Inflammatory macrophage (primary cell): ENCODE measurements around the gene APOBEC3H.

Experiments used
- DNase-seq, 2 donors: peaks; one replicate each; pipeline ENCODE4 v3.0.0-alpha.2; 2020 to 2022

APOBEC3H gene

DNA sequence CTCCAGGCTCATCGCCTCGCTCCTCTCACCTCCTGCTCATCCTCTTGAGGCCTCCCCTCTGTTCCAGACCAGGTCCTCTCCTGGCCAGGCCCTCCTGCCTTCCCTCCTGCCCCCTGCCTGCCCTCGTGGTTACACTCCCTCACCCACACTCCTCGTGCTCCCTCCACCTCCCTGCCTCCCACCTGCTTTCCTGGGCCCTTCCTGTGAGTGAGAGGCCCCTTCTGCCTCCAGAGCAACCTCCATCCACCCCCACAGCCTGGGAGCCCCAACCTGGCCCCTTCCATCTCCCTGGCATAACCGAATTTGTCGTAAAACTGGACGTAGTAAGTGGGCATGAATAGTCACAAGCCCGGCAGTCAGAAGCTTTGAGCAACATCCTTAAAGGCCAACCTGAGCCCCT lies 15.4 kb upstream of the APOBEC3H start:
- DNase-seq = no peak

GRCh38 chr22:39083212-39084165 lies 13.6 kb upstream of the APOBEC3H start:
- no peak for DNase-seq

GRCh38 chr22:39084666-39085065 lies 12.4 kb upstream of the APOBEC3H start:
- DNase-seq = no peak

- DNase-seq = no peak
These were observed 9.9 kb upstream of the APOBEC3H start for GRCh38 chr22:39087098-39087497.

- no peak for DNase-seq
These were observed 9.0 kb upstream of the APOBEC3H start for GRCh38 chr22:39087881-39088684.

DNA sequence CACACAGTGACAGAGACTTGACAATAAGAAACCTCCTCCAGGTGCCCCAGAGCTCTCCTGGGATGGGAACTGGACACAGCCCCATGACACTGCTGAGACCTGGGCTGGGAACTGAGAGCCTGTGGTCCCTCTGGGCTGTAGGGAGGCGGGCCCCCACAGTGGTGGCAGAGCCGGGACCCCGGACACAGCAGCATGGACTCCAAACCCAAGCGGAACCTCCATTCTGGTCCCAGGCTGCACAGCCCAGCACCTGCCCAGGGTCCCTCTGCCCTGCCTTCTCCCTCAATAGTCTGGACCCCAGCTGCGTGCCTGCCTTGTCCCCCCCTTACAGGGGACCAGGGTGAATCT lies 8.4 kb upstream of the APOBEC3H start:
- DNase-seq = no peak

- DNase-seq = no peak
These were observed 7.1 kb upstream of the APOBEC3H start for GRCh38 chr22:39089928-39090327.

DNA sequence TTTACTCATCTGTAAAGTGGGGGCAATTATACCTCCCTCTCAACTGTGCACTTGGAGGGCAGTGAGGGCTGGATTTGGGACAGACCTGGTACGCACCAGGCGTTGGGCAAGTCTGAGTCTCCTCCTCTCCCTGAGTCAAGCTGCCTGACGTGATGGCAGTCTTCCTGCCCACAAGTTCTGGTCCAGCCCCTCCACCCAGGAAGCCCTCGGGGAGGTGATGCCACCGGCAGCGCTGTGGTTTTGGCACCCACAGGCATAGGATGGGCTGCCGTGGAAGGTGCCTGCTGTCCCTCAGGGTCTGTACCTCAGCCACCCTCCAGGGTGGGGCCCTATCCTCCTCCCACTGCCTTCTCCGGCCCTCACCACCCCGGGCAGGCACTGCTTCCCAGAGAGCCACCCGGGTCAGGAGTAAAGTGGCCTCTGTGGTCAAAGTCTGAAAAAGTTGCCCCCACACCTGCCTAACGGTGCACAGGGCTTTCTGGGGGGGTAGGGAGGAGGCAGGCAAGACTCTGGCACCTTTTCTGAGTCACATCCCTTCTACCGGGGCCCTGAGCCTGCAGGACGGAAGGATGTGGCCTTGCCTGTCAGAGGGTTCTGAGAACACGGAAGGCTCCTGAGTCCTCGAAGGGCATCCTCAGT lies 6.5 kb upstream of the APOBEC3H start:
- DNase-seq = no peak

DNA sequence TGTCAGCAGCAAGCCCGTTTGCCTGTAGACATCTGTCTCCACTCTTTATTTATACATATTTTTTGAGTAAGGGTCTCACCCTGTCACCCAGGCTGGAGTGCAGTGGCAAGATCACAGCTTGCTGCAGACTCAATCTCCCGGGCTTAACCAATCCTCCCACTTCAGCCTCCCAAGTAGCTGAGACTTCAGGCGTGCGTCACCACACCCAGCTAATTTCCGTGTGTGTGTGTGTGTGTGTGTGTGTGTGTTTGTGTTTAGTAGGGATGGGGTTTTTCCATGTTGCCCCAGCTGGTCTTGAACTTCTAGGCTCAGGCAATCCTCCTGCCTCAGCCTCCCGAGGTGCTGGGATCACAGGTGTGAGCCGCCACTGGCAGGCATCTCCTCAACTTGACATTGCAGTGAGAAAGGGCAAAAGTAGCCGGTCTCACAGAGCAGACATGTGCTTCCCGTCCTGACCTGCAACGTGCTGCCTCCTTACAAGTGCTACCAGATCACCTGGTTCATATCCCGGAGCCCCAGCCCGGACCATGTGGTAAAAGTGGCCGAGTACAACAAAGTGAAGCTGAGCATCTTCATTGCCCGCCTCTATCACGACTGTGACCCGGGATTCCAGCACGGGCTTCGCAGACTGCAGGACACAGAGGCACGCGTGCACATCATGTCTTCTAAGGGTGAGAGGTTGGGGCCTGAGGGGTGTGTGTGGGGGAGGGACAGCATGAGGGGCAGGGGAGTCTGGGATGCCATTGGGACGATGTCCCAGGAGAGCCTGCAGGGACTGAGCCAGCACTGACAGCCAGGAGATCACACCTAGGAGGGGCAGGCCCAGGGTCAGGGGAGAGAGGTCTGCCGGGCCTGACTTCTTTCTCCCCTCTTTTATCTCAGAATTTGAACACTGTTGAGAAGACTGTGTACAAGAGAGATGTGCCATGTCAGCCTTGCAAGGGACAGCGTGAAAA lies 5.6 kb upstream of the APOBEC3H start:
- no peak for DNase-seq

DNA sequence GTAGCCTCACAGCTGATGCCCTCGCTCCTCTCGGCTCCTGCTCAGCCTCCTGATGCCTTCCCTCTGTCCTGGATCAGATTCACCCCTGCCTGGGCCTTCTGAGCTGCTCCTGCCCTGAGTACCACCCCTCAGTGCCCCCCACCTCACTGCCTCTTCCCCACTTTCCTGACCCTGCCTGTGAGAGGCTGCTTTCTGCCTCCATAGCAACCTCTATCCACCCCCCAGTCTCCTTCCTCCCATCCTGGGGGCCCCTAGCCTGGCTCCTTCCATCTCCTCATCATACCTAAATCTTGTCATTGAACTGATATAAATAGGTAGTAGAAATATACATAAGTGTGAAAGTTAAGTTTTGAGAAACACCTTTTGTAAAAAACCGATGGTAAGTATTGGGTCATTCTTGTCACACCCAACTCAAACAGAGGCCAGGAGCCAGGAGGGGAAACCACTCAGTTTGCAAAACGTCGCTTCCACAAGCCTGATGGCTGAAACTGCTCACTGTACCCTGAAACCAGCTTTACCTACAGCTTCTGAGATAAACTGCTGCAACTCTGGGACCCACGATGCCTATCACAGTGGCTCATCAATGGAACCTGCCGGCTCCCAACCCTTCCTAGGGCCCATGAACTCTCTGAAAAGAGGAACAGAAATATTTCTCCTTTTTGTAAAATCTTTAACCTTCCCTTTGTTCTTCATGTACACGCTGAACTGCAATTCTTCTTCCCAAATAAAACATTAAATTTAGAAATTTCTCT lies 4.8 kb upstream of the APOBEC3H start:
- DNase-seq = no peak

- no peak for DNase-seq
These were observed 2.2 kb upstream of the APOBEC3H start for GRCh38 chr22:39094717-39095389.

DNA sequence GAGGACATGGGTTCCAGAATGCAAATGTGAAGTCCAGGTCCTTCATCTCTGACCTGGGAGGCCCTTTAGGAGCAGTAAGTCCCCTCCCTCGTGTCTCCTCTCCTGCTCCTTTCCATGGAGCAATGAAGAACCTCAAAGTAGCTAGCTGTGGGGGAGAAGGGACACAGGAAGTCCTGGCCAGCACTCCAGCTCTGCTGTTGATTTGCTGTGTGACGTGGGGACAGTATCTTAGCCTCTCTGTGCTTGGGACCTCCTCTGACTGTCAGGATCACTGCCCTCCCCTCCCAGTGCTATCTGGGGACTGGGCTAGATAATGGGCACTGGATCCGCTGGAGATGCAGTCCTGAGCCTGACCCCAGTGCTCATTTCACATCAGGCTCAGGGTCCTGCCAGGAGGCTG lies 1.1 kb upstream of the APOBEC3H start:
- DNase-seq = no peak

GRCh38 chr22:39098026-39098425 lies 982 bp downstream of the APOBEC3H start:
- DNase-seq = no peak

- DNase-seq = no peak
These were observed 1.5 kb downstream of the APOBEC3H start for GRCh38 chr22:39098576-39098975.

- no peak for DNase-seq
These were observed 4.2 kb downstream of the APOBEC3H start for GRCh38 chr22:39101226-39101625.

DNA sequence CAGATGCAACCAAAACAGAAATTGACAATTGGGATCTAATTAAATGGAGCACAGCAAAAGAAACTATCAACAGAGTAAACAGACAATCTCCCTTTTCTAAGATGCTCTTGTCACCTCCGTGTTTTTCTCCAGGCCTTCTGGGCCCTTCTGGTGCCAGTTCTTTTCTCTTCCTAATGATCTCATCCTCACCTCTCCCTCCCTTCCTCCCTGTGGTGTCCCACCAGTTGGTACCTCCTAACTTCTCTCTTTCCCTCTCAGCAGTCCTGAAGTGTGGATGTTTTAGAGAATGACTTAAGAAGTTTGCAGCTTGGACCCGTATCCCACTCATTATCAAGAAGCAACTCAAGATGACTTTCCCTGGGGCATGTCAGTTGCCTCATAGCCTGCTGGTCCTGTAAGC lies 6.4 kb downstream of the APOBEC3H start:
- DNase-seq = no peak

DNA sequence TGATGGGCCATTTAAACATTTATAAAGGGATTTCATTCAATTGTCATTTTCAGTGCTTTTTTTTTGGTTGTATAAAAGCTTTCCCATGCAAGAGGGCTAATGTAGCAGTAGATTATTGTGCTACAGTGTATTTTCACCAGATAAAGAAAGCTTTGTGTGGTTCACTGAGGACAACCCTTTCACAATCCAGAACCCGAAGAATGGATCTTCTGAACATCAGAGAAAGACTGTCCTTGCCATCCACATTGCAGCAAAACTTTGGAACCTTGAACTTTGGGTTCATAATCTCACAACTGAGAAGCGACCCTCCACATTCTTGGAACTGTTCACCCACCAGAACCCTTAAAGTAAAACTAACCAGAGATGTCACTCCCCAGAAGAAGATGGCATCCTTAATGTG lies 9.3 kb downstream of the APOBEC3H start:
- DNase-seq = no peak

GRCh38 chr22:39108487-39108886 lies 11.4 kb downstream of the APOBEC3H start:
- DNase-seq = no peak

DNA sequence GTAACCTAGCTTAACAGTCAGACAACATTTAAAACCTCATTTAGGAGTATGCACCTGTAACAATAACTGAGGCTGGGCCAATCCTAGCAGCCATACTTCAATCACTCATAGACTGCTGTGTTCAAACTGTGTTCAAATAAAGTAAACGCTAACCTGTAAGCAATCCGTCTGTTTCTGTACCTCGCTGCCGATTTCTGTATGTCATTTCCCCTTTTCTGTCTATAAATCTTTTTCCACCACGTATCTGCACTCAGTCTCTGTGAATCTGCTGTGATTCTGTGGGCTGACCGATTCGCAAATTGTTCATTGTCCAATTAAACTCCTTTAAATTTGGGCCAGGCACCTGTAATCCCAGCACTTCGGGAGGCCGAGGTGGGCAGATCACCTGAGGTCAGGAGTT lies 12.3 kb downstream of the APOBEC3H start:
- no peak for DNase-seq

GRCh38 chr22:39110631-39111561 lies 13.9 kb downstream of the APOBEC3H start:
- DNase-seq = no peak
